ENCODE data around the gene PHB1. TPM values are rescaled to one million over a fixed set of nuclear protein-coding genes. Genes with fewer than 3 reads are reported as not detected.

Gene PHB1
- polyA plus RNA-seq, 1 of the 3 experiments (the other 2 are of a cell fraction): 379 TPM

- ChIA-PET CTCF (interaction anchor here (1.0 to 5.4 kb wide), 8 partner anchors 11 to 313 kb away, joined by 3 to 23 read pairs (median 8); no protein-coding TSS in a partner anchor), POLR2A (no interaction called here)
- no peak for DNase-seq
- Histone ChIP-seq H3K9me3 (no peaks in the 10 kb centered on the region), H3K79me2 (ENCODE audit: insufficient read depth) (no peaks in the 10 kb centered on the region), H4K20me1 (ENCODE audit: insufficient read depth) (no peaks in the 10 kb centered on the region), H3F3A (replicated peaks; ENCODE audit: insufficient read depth) (no peaks in the 10 kb centered on the region), H2AFZ (ENCODE audit: low read depth) (no peak overlapping the region), H3K9me2 (no peaks in the 10 kb centered on the region), H3K4me2 (no peak overlapping the region), H3K36me3 (replicated peaks in 1 of 2; ENCODE audit: control insufficient read depth in 1 of 2, insufficient read depth in 2 of 2, low read length in 1 of 2) (no peaks in the 10 kb centered on the region), H3K4me1 (ENCODE audit: control insufficient read depth in 1 of 2, insufficient read depth in 2 of 2, low read depth in 1 of 2, low read length in 1 of 2) (peaks cover 0 to 10% of the 10 kb centered on the region in 2 experiments; a peak in 1 of 4 replicates), H3K27ac (ENCODE audit: low read depth in 2 of 2, low read length in 1 of 2) (no peak overlapping the region), H3K9ac (no peak overlapping the region), H3K4me3 (ENCODE audit: low read depth in 2 of 2, low read length in 1 of 2) (no peak overlapping the region), H3K27me3 (ENCODE audit: insufficient read depth) (no peaks in the 10 kb centered on the region)
- WGBS (ENCODE audit: low lambda C conversion rate): 64% methylated on average over 7 of the region's 7 CpGs
- no peak for TF ChIP-seq TEAD4 (IDR thresholded peaks at IDR 0.05; ENCODE audit: borderline replicate concordance, insufficient read depth)
- TF ChIP-seq TAF1 (IDR thresholded peaks at IDR 0.05; ENCODE audit: borderline replicate concordance, low read depth, low read length): no peak
Measured at GRCh38 chr17:49382556-49382955, 32.1 kb downstream of the PHB1 start.

GRCh38 chr17:49381793-49382192 is 32.9 kb downstream of the PHB1 start:
- 79% methylated on average over 5 of the region's 5 CpGs for WGBS (ENCODE audit: low lambda C conversion rate)
- no peak overlapping the region for H2AFZ ChIP-seq (ENCODE audit: low read depth)
- H3K9me2 ChIP-seq: no peaks in the 10 kb centered on the region
- no peak overlapping the region for H3K4me3 ChIP-seq (ENCODE audit: low read depth in 2 of 2, low read length in 1 of 2)
- H3F3A ChIP-seq (replicated peaks; ENCODE audit: insufficient read depth): no peaks in the 10 kb centered on the region
- no peaks in the 10 kb centered on the region for H4K20me1 ChIP-seq (ENCODE audit: insufficient read depth)
- H3K79me2 ChIP-seq (ENCODE audit: insufficient read depth): no peaks in the 10 kb centered on the region
- POLR2A ChIA-PET: no interaction called here
- no peak overlapping the region for H3K9ac ChIP-seq
- no peaks in the 10 kb centered on the region for H3K36me3 ChIP-seq (replicated peaks in 1 of 2; ENCODE audit: control insufficient read depth in 1 of 2, insufficient read depth in 2 of 2, low read length in 1 of 2)
- CTCF ChIA-PET: interaction anchor here (0.8 to 5.4 kb wide), 9 partner anchors 9 to 175 kb away, joined by 3 to 23 read pairs (median 7); no protein-coding TSS in a partner anchor
- no peak for TF ChIP-seq MAX (IDR thresholded peaks at IDR 0.05; ENCODE audit: low read depth)
- TF ChIP-seq GATA2 (CRISPR knock-in tag; IDR thresholded peaks at IDR 0.05): no peak
- no peak for TF ChIP-seq JUND (IDR thresholded peaks at IDR 0.05)
- TF ChIP-seq TEAD4 (IDR thresholded peaks at IDR 0.05; ENCODE audit: borderline replicate concordance, insufficient read depth): no peak
- no peak for TF ChIP-seq NFIC (IDR thresholded peaks at IDR 0.05; ENCODE audit: borderline replicate concordance)
- no peak for TF ChIP-seq PBX3 (IDR thresholded peaks at IDR 0.05)
- TF ChIP-seq REST (IDR thresholded peaks at IDR 0.05; ENCODE audit: low read depth, low read length): no peak
- H3K27me3 ChIP-seq (ENCODE audit: insufficient read depth): no peaks in the 10 kb centered on the region
- H3K27ac ChIP-seq (ENCODE audit: low read depth in 2 of 2, low read length in 1 of 2): no peak overlapping the region
- peaks cover 0 to 10% of the 10 kb centered on the region in 2 experiments; a peak in 1 of 4 replicates for H3K4me1 ChIP-seq (ENCODE audit: control insufficient read depth in 1 of 2, insufficient read depth in 2 of 2, low read depth in 1 of 2, low read length in 1 of 2)
- DNase-seq: no peak
- H3K9me3 ChIP-seq: no peaks in the 10 kb centered on the region
- no peak overlapping the region for H3K4me2 ChIP-seq

All from SK-N-SH (cell line).